ENCODE results near the gene ERC2.

ERC2 gene

DNA sequence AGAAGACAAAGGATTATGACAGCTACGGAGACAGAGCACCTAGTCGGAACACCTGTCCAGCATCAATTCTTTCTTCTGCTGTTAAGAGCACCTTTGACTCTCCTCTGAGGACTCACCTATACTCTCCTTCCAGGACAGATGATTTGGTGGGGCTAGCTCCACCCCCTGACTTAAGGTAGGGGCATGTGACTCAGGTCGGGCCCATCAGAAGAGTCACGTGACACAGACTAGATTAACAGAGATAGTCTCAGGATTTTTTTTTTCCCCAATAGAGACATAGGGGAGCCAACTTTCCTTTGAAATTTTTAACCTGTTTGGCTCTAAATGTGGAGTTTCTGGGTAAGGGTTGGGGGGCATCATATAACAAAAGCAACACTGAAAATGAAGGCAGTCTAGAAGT, 969.7 kb downstream of the ERC2 start:
- FAIRE-seq: no peak

DNA sequence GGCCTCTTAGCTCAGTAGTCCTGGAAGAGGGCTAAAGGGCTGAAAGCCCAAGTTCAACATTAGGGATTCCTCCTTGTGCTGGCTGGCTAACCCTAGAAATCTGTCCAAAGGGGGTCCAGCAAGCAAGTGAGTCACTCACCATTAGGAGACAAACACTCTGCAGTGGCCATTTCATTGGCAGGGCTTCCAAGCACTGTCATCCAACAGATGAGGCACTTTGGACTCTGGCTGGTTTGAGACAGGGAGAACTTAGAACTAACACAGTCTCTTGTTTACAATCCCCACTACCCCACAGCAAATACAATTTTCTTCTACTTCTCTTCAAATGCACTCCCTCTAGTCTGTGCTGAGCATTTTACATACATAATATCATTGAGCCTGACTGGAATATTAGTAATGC, 971.0 kb downstream of the ERC2 start:
- FAIRE-seq: no peak

DNA sequence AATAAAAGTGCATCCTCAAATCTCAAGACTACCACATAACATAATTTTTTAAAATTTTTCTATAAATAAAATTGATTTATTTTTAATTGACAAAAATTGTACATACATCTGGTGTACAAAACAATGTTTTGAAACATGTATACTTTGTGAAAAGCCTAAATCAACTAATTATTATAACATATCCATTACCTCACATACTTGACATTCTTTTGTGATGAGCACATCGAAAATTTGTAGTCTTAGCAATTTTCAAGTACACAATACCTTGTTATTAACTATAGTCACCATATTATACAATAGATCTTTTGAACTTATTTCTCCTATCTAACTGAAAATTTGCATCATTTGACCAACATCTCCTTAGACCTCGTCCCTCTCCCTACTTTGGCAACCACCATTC, 973.3 kb downstream of the ERC2 start:
- FAIRE-seq: no peak

DNA sequence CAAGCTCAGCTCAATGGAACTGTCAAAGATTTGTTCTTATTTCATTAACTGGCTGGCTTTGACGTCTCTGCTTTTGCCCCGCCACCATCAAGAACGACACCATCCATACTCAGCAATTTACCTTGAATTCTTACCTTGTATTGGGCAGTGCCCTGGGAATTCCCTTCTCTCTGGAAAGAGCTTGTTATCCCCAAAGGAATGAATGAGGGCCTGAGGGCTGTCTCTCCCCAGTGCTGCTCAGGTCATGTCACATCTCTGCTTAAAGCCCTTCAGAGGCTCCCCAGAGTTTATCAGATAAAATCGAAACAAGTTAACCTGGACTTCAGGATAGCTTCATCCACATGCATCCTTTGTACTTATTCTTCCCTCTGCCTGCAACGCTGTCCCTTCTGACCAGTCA, 975.3 kb downstream of the ERC2 start:
- FAIRE-seq: no peak

DNA sequence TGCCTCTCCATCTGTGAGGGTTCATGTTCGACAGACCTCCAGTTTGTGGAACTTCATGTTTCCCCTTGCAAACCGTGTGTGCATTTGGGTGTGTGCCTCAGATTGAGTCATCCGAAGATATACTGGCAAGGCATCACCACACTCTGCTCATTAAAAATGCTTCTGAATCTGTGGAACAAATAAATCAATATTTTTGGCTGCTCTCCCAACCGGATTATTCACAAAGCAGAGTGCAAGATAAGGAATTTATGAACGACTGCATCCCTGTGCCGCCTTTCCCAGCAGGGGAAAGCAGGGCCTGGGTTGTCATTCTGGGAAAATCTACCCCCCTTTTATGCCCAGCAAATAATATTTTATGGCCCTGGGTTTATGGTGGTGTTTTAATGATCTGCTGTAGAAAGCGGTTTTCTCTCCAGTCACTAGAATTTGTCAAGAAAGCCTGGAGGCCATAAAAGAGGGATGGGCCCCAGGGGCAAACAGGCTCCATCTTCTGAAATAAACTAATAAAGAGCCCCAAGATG, 976.9 kb downstream of the ERC2 start:
- no peak for FAIRE-seq

DNA sequence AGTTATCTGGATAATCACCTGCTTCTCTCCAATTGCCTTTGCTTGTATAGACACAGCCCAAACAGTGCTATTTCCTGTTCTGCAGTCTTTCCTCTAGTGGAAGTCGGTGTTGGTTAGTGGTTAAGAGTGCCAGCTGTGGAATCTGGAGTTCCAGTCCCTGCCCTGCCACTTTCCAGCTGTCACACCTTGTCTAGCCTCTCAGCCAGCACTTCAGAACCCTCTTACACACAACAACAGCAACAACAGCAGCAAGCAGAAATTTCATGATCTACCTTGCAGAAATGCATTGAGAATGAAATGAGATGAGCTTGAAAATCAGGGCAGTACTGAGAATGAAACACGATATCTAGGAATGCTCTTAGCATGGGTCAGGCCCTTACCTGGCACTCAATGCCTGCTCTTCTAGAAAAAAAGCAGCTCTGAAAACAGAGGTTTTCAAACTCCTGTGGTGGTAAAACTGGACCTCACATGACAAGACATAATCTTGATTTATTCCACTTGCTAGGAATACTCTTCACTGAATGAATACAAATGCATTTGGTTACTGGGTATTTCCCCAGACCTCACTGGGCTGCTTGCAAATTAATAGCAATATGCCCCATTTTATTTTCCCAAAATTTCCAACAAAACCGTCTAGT, 977.9 kb downstream of the ERC2 start:
- FAIRE-seq: no peak

DNA sequence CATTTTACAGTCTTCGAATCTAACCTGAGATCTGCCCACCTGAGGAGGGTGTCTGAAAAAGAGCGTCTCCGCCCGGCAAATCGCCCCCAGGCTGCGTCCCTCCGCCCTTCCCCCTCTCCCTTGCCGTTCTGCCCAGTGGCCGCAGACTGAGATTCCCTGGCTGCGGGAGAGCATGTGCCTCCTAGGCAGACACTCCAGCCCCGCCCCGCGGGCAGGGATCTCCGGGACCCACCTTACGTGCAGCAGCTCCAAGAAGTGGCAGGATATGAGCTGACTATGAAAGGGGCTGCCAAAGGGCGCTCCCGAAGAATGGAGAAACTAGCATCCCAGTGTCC, 978.5 kb downstream of the ERC2 start:
- no peak for FAIRE-seq

DNA sequence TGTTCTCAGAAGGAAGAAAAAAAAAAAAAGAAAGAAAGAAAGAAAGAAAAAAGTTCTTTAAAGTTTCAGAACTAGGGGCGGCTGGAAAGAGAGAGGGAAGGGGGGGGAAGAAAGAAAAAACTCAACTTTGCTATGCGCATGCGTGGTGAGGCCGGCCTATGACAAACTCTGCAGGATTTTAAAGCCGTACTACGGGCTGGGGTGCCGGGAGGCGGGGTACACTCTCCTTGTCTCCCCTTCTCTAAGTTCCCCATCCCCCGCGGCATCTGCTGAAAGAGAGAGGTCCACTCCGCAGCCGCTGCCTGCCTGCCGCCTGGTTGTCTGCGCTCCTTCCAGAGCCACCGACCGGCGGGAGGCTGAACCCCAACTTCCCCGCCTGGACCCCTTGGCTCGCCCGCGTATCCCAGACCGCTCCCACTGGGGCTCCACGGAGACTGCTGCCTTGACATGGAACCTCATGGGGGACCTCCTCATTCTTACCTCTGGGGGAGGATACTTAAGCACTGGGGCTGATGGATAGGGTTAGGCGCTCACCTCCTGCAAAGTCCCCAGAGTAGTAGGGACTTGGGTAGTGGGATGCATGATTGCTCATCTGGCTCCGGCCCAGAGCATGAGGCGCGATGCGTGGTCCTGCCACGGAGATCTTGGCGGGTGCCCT, 979.7 kb downstream of the ERC2 start:
- no peak for FAIRE-seq

DNA sequence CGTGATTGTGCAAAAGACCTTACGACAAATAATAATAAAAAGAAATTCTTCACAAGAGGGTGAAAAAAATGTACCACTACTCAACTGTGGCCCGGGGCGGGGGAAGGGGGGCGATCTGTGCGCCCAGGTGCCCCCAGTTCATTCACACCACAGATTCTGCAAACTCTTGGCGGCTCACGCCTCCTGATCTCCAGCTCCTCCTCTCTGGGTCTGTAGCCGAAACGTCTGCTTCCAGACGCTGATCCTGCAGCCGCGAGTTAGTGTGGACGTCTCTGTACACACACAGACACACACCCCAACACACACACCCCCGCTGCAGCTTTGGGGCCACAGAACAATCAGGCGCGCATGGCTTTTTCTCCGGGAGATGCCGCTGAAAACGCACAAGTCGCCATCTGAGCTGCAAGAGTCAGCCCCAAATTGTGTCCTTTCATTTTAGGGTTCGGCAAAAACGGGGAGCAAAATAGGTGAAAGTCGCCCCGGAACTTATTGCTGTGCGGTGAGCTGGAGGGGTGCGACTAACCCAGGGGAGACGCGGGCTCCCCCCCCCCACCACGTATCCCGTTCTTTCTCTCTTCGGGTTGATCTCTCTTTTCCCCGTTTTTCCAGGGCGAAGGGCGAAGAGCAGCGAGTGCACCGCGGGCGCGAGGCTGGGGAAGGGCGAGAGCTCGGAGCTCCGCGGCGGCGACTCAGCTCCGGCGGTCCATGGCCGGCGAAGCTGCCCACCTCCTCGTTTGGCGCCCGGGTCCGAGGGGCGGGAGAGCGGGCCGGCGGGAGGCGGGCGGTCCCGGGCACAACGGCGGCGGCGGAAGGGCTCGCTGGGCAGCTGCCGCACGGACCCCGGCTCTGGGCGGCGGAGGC, 980.7 kb downstream of the ERC2 start:
- no peak for FAIRE-seq

DNA sequence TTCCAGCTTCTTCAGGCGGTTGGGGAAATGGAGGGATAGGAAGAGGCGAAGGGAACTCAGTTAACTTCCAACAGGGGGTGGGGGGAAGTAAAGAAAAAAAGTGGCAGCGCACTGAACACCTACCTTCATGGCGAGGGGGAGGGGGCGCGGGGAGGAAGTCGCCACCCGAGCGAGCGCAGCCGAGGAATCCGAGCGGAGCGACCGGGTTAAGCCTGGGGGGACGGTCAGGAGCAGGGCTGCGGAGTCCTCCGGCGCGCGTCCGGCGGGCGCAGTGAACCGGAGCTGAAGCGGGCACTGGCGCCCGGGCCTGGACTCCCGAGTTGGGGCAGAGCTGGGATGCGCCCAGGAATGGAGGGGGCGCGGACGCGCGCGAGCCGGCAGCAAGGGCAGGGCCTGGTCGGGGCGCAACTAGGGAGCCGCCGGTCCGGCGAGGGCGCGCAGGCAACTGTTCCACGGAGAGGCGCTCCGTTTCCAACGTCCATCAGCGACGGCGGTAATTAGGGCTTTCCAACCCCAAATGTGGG, 981.3 kb downstream of the ERC2 start, which contains the start of gene WNT5A:
WNT5A (minus strand) TSS at position 450 of the 524 bp plus-strand sequence; CDS start at position 129, 321 bp downstream.
- FAIRE-seq: no peak

DNA sequence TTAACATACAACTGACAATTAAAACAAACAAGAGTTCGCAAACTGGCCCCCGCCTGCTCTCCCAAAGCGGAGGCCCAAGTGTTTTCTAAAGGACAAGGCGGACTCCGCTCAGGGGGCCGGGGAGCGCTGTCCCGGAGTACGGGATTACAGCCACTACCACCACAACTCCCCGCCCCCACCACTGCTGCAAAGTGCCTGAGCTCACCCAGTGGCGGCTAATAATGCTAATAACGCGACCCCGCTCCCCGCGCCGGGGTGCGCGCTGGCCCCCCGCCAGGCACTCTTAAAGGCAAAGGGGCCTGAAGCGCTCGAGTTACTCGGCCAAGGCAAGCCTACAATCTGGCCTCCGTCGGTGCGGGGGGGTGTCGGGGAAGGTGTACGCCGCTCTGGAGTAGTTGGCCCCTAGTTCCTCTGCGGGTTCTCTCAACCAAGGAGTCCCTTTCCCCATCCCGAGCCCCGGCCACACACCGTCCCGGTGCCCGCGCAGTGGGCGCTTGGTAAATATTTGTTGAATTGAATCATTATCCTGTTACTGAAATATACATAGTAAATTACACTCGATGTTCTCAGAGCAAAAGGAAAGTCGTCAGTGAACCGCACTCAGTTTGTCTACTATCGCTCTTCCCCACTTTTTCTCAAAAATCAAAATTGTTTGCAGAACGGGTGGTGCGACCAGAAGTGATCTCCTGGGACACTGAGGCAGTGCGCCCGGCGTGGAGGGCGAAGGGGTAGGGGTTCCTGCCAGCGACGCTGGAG, 982.0 kb downstream of the ERC2 start:
- FAIRE-seq: no peak

DNA sequence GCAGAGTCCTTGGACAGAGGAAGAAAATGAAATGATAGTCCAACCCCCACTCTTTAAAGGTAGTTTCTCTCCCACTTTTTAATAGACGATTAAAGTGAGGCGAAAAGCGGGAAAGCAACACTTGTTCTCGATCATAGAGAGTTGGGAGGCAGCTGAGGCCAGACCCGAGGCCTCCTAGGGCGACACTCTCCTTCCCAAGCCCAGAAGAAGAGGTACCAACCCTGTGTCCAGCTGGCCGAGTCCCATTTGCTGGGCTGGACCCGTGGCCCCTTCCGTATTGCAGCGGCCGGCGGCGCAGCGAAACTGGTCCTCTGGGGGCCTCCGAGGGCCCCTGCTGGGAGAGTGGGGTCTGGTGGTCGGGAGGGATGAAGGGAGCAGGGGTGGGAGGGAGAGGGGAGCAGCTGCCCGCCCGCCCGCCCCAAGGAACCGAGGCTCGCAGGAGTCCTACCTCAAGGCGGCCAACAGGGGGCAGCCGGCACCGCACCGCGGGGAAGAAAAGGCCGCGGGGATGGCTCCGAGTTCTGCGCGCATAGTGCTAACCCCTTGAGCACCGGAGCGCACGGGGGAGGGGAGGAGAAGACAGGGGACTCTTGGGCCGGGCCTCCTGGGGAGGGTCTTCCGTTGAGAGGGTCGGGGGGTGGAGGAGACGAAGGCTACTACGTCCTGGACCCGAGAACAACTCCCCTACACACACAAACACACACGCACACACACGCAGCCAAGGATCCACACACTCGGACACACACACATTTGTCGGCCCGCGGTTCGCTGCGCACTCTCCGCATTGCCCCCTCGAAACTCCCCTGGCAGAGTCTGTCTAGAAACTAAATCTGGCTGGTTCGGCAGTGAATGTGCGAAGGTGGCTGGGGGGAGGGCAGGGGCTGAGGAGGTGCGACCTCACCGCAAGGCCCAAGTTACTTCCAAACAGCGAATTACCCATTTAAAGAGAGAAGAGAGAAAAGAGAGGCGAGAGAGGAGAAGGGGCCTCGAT, 983.2 kb downstream of the ERC2 start:
- no peak for FAIRE-seq

DNA sequence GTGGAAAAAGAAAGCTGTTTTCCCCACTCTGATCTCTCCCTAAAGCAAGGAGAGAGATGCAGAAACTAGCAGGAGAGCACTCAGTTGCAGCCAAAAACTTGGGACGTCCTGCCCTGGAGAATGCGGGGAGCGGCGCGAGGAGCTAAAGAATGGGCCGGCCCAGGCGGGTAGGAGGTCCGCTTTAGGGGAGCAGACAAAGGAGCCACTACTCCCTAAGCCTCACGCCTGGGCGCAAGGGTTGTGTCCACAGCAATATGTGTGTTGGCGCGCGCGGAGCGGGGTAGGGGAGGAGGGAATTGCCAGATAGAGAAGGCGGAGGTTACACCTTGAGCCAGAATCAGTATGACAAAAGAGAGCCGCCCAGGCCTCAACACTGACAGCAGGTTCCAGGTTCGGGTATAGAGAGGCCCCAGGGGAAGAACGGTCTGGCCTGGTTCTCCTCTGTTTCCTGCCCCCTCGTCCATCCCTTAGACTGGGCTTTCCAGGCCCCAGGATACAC, 984.0 kb downstream of the ERC2 start:
- no peak for FAIRE-seq

DNA sequence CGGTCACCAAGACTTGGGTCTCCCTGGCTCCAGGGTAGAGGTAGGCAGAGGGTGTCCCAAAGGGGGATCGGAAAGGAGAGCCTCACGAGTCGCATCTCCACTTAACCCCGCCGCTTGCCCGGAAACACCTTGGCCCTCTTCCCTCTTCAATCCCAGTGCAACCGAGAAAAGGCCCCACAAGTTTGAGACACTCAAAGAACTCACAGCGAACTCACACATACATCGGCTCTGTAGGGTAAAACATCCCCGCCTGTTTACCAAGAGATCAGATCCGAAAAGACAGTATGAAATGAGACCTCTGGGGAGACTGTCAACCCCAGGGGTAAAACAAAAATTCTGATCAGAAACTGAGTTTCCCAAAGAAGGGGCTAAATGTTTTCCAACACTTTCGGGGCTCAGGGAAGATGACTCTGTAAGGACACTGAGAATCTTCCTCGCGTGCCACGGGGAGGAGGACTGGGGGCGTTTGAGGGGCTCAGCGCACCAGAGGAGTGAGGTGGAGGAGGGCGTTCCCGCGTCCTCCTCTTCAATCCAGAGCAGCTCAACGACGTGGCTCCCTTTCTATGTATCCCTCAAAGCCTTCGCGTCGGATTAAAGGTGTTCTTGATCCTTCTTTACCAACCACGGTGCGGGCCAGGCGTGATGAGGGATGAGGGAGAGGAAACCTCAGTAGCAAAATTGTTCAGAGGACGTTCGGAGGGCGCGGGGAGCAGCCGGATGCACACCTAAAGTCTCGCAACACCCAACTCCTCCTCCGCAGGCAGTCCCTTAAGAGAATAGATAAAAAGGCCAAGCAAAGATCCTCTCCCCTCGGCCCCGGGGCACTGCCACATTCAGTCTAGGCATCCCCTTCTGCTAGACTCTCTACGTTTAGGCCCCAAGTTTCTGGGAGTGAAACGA, 984.8 kb downstream of the ERC2 start:
- FAIRE-seq: no peak

DNA sequence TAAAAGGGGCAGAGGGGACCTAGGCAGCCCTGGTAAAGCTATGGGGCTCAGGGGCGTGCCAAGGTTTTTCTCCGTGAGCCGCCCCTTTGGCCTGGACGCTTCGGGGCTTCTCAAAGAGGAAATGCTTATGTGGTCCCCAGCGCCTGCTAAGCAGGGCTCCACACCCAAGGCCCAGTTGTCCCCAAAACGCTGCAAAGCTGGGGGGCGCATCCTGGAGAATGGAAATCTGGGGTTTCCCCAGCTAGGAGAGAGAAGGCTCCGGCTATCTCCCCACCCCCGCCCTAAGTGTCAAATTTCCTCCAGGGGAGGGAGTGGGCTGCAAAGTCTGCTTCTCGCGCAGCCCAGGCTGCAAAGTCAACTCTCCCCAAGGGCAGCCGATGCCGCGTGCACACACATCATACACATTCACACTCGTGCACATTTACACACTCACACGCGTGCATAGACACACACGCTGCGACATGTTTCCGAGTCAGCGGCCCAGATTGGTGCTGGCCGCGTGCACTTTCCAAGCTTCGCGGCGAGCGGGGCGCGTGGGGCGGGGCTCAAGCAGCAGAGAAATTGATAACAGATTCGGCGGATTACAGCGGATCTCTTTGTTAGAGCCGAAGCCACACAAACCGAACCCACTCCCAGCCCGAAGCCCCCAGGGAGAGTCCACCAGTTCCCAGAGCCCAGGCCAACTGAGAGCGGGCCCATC, 985.6 kb downstream of the ERC2 start:
- FAIRE-seq: no peak

DNA sequence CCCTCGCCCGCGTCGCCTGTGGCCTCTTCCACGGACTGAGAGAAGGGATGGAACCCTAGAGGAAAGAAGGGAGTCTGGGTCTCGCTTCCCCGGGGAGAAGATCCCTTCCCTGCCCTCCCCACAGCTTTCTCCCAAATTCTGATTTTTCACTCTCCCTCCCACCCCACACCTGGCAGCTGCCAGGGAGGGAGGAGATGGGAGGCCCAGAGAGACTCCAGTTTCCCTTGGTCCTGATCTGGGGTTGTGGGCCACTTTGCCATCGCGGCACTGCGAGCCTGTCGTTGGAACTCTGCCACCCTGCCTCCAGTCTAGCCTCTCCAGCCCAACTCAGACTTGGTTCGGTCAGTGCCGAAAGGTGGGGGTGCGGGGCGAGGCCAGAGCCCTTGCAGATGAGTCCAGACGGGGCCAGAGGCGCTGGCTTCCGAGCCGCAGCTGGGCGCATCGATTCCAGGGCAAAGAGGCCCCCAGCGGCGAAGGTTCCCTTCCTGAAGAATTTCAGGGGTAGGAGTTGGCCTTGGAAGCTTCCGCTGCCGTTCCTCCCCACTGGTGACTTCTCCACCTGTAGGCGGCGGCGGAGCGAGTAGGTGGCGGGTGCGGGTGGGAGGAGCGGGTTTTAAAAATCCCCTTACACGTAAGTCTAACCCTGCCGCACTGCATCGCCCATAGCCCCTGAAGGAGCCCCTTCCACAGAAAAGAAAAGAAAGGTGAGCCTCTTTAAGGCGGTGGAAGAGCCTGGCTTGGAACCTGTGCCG, 986.3 kb downstream of the ERC2 start:
- no peak for FAIRE-seq

DNA sequence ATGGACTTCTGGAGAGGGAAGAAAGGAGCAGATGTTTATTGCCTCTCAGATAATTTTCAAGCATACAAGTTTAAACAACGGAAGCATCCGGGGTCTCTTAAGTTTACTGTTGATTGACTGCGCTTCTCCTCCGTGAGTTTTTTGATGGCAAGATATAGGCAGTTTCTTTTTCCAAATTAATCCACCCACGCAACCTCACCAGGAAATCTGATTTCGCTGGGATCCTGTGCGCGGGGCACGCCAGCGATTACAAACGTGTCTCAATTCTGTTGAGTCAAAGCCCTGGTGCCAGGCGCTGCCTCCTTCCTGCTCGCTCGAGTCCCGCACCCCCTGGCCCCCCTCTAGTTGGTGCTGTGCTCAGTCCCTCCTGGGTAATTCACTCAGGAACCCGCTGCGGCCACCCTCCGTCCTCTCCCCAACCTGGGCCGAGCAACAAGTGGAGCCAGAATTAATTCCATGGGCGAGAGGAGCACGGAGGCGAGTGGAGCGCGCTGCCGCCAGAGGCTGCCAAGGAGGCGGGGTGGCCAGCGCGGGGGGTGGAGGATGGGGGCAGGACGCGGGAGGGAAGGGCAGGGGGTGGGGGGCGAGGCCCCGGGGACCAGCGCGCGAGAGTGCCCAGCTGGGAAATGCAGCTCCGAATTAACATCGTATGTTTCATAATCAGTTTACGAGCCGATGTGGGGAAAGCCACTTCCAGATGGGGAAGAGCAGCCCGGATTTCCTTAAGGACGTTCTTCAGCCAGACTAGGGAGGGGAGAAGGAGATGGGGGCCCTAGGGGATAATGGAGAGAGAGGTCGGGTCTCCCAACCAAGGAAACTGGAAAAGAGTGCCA, 987.1 kb downstream of the ERC2 start:
- no peak for FAIRE-seq

Data from TTC549 (cell line).